ENCODE results near the gene DOC2A. TPM values are rescaled to one million over a fixed set of nuclear protein-coding genes. Genes with fewer than 3 reads are reported as not detected.

DOC2A gene
- total and polyA plus RNA-seq, 10 donors = 0.74 to 4.8 (median 2.5) TPM

- H3K4me3 ChIP-seq = no peak overlapping the region
- no peak for DNase-seq
- H3K27me3 ChIP-seq (replicated peaks in 1 of 7) = no peaks in the 10 kb centered on the region
- H3K9me3 ChIP-seq = no peaks in the 10 kb centered on the region
- H3K36me3 ChIP-seq = peaks cover 0 to 55% (median 31%) of the 10 kb centered on the region in 6 donors
- peak overlapping the region in 7 of 8 donors; percentile 91 to 96 (median 95) for H3K27ac ChIP-seq
- H3K4me1 ChIP-seq = peaks cover 23 to 49% (median 37%) of the 10 kb centered on the region in 6 donors
- WGBS, 5 donors = 75 to 90% (median 82%) methylated on average over 1 of the region's 1 CpG
- intact Hi-C loops (cut with DNase I; ENCODE audit: low total_unique reads) = no loop called here
- no peak for TF ChIP-seq CTCF (IDR thresholded peaks at IDR 0.05 in 8 of 11, conservative IDR thresholded peaks at IDR 0.05 in 3 of 11)
- TF ChIP-seq POLR2AphosphoS5 (IDR thresholded peaks at IDR 0.05) = no peak
- TF ChIP-seq POLR2A (IDR thresholded peaks at IDR 0.05) = no peak
Observed at GRCh38 chr16:29972500-29972899, 38.3 kb downstream of the DOC2A start.

GRCh38 chr16:29971304-29971703 is 39.5 kb downstream of the DOC2A start:
- Histone ChIP-seq H3K4me3 (no peak overlapping the region), H3K27ac (no peak overlapping the region), H3K4me1 (peaks cover 18 to 37% (median 30%) of the 10 kb centered on the region in 6 donors), H3K36me3 (peaks cover 0 to 59% (median 30%) of the 10 kb centered on the region in 6 donors), H3K27me3 (replicated peaks in 1 of 7) (no peaks in the 10 kb centered on the region), H3K9me3 (no peaks in the 10 kb centered on the region)
- intact Hi-C loops (cut with DNase I; ENCODE audit: low total_unique reads) = no loop called here
- no peak for DNase-seq
- no peak for TF ChIP-seq POLR2A (IDR thresholded peaks at IDR 0.05)
- TF ChIP-seq POLR2AphosphoS5 (IDR thresholded peaks at IDR 0.05) = no peak
- TF ChIP-seq CTCF (IDR thresholded peaks at IDR 0.05 in 8 of 11, conservative IDR thresholded peaks at IDR 0.05 in 3 of 11) = no peak
- 81 to 98% (median 89%) methylated on average over 8 of the region's 8 CpGs for WGBS, 5 donors

- Histone ChIP-seq H3K36me3 (peaks cover 0 to 89% (median 32%) of the 10 kb centered on the region in 6 donors), H3K27me3 (replicated peaks in 1 of 7) (no peaks in the 10 kb centered on the region), H3K27ac (no peak overlapping the region), H3K4me3 (no peak overlapping the region), H3K4me1 (peaks cover 0 to 39% (median 17%) of the 10 kb centered on the region in 6 donors), H3K9me3 (no peaks in the 10 kb centered on the region)
- no peak for TF ChIP-seq POLR2A (IDR thresholded peaks at IDR 0.05)
- WGBS, 5 donors = 93 to 97% (median 95%) methylated on average over 4 of the region's 4 CpGs
- intact Hi-C loops (cut with DNase I; ENCODE audit: low total_unique reads) = no loop called here
- DNase-seq = no peak
Observed at GRCh38 chr16:29968205-29968604, 42.6 kb downstream of the DOC2A start.

DNA sequence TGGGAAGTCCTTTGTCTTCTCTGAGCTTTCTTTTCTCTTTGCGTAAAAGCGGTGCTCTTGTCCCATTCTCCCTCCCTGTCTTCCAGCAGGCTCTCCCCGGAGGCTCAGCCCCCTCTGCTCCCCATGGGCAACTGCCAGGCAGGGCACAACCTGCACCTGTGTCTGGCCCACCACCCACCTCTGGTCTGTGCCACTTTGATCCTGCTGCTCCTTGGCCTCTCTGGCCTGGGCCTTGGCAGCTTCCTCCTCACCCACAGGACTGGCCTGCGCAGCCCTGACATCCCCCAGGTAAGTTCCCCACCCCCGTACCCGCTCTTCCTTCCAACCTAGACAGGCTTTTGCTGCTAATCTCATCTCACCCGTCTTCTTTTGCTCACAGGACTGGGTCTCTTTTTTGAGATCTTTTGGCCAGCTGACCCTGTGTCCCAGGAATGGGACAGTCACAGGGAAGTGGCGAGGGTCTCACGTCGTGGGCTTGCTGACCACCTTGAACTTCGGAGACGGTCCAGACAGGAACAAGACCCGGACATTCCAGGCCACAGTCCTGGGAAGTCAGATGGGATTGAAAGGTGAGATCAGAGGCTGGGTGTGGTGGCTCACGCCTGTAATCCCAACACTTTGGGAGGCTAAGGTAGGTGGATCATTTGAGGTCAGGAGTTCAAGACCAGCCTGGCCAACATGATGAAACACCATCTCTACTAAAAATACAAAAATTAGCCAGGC is 47.6 kb downstream of the DOC2A start:
- peaks cover 0 to 46% (median 8%) of the 10 kb centered on the region in 6 donors for H3K36me3 ChIP-seq
- TF ChIP-seq POLR2A (IDR thresholded peaks at IDR 0.05) = no peak
- H3K27me3 ChIP-seq (replicated peaks in 1 of 7) = no peaks in the 10 kb centered on the region
- H3K4me3 ChIP-seq = peak overlapping the region; percentile 52 to 92 (median 71)
- no peak for DNase-seq
- WGBS, 5 donors = 80 to 87% (median 85%) methylated on average over 14 of the region's 14 CpGs
- H3K4me1 ChIP-seq = peaks cover 9 to 48% (median 27%) of the 10 kb centered on the region in 6 donors
- H3K9me3 ChIP-seq = no peaks in the 10 kb centered on the region
- peak overlapping the region; percentile 76 to 97 (median 94) for H3K27ac ChIP-seq
- intact Hi-C loops (cut with DNase I; ENCODE audit: low total_unique reads) = loop anchor here (5.0 kb wide), 1 partner anchor 39 kb away; no protein-coding TSS in a partner anchor

DNA sequence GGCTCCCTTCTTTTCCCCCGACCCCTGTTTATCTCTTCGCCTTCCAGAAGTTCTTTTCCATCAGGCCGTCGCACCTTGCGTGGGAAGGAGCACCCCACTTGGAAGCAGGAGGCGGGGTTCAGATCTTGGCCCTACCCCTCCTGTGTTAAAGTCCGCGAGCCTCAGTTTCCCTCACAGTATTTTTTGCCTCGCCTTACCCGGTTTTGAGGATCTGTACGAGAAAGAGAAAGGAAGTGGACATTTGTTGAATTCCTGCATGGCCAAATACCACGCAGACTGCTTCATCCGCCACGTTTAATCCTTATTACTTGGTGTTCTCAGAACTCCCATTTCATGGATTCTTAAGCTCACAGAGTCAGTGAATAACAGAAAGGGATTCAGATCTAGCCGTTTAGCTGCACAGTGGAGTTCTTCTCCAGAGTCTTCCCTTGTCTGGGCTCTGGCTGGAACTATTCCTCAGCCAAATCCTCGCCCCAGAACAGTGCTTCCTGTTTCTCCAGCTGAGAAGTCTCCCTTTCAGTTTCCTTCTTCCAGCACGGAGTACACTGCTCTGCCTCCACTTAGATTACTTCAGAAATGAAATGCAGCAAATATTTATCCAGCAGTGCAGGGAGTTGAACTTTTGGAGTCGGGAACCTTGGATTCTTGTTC is 48.4 kb downstream of the DOC2A start:
- WGBS, 5 donors = 6 to 9% (median 7%) methylated on average over 18 of the region's 18 CpGs

More for the DNA sequence above, 48.4 kb downstream of the DOC2A start:
- no peak for DNase-seq
- intact Hi-C loops (cut with DNase I; ENCODE audit: low total_unique reads) = loop anchor here (5.0 kb wide), 1 partner anchor 40 kb away; no protein-coding TSS in a partner anchor
- Histone ChIP-seq H3K4me1 (peaks cover 9 to 48% (median 27%) of the 10 kb centered on the region in 6 donors), H3K36me3 (peaks cover 0 to 38% (median 2%) of the 10 kb centered on the region in 6 donors), H3K4me3 (peak overlapping the region; percentile 52 to 92 (median 71)), H3K27me3 (replicated peaks in 1 of 7) (no peaks in the 10 kb centered on the region), H3K27ac (peak overlapping the region; percentile 76 to 97 (median 94)), H3K9me3 (no peaks in the 10 kb centered on the region)
- TF ChIP-seq CTCF (IDR thresholded peaks at IDR 0.05 in 8 of 11, conservative IDR thresholded peaks at IDR 0.05 in 3 of 11) (no peak), POLR2AphosphoS5 (IDR thresholded peaks at IDR 0.05) (no peak)
